Measurements from ENCODE around the gene SCYGR8.

GRCh38 chr2:227706859-227707258 lies 38.8 kb upstream of the SCYGR8 start:
- TF ChIP-seq, protein P1, sequence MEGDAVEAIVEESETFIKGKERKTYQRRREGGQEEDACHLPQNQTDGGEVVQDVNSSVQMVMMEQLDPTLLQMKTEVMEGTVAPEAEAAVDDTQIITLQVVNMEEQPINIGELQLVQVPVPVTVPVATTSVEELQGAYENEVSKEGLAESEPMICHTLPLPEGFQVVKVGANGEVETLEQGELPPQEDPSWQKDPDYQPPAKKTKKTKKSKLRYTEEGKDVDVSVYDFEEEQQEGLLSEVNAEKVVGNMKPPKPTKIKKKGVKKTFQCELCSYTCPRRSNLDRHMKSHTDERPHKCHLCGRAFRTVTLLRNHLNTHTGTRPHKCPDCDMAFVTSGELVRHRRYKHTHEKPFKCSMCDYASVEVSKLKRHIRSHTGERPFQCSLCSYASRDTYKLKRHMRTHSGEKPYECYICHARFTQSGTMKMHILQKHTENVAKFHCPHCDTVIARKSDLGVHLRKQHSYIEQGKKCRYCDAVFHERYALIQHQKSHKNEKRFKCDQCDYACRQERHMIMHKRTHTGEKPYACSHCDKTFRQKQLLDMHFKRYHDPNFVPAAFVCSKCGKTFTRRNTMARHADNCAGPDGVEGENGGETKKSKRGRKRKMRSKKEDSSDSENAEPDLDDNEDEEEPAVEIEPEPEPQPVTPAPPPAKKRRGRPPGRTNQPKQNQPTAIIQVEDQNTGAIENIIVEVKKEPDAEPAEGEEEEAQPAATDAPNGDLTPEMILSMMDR (IDR thresholded peaks at IDR 0.05): no peak
- no peak for TF ChIP-seq EZH2 (IDR thresholded peaks at IDR 0.05; ENCODE audit: borderline replicate concordance, insufficient read depth, low read depth, low read length, poor library complexity, severe bottlenecking)

Data from B cell (primary cell).